Sciatic nerve (tissue), 2 donors: ENCODE measurements around the gene LYPLAL1. TPM values are rescaled to one million over a fixed set of nuclear protein-coding genes. Genes with fewer than 3 reads are reported as not detected.

Experiments used
- ATAC-seq: fragments of 200-7000 bp; cut with Tn5 transposase; one replicate; pipeline ENCODE4 v1.9.1; 2020; ENCODE audit warnings: mild to moderate bottlenecking, moderate library complexity
- DNase-seq: peaks from one replicate; pipeline ENCODE4 v3.0.0-alpha.2; 2020; ENCODE audit warnings: low spot score
- intact Hi-C: fragments of 100-400 bp; cut with DNase I; formaldehyde crosslinking; loops from one replicate; pipeline ENCODE4 v1.14.2; 2022
- total RNA-seq: library from RNA; stranded (reverse); fragmentation: NEBNext Ultra II Directional; extraction: Animal tissue kit (Norgen Biotek cat#: 25700); gene quantifications from one replicate; pipeline ENCODE4 v1.2.1, GENCODE V29; 2021
- donor health status: DM: no; HTN: no; CAD: no.
- donor health status: DM: no; HTN: no; CAD: no.

LYPLAL1 gene
- total RNA-seq, 1 donor from 2014 or later, result 45.1 TPM

- intact Hi-C loops, result no loop called here
- no peak for ATAC-seq
- no peak for DNase-seq
Measured at GRCh38 chr1:219257751-219258150, 84.1 kb downstream of the LYPLAL1 start.

GRCh38 chr1:219261454-219261853 lies 87.8 kb downstream of the LYPLAL1 start:
- ATAC-seq, result no peak

More at GRCh38 chr1:219261454-219261853, 87.8 kb downstream of the LYPLAL1 start:
- intact Hi-C loops, result no loop called here
- no peak for DNase-seq
